SK-N-SH (cell line): ENCODE data around the gene OR2V1. TPM values are rescaled to one million over a fixed set of nuclear protein-coding genes. Genes with fewer than 3 reads are reported as not detected.

Experiments used
- CTCF ChIA-PET: fragments of 300-600, 350-600 bp; formaldehyde crosslinking; extraction: SDS; loops from one replicate; lab custom pipeline; 2021; lab: Yijun Ruan, JAX
- POLR2A ChIA-PET: fragments of 350-600 bp; sonication (Branson Sonifier 250); formaldehyde crosslinking; extraction: SDS; loops from one replicate; lab custom pipeline; 2020; ENCODE audit warnings: antibody characterized with exemption, inconsistent platforms; lab: Yijun Ruan, JAX
- DNase-seq: peaks from one replicate; pipeline ENCODE4 v3.0.0; 2012
- H2AFZ ChIP-seq: fragments of 200-600 bp; sonication (generic); 2 replicates; pipeline ENCODE4 v1.8.1; 2016; ENCODE audit warnings: antibody characterized with exemption, mild to moderate bottlenecking, low read depth
- H3F3A ChIP-seq: fragments of 200-600 bp; sonication (generic); replicated peaks from 2 replicates; pipeline ENCODE3; 2016; ENCODE audit warnings: antibody characterized with exemption, mild to moderate bottlenecking; ENCODE audit not compliant: insufficient read depth
- H3K27ac ChIP-seq, 2 experiments: fragments of 200-500 bp in 1 of 2; fragments of 200-600 bp in 1 of 2; sonication (Bioruptor generic) in 1 of 2; sonication (generic), shearing (Covaris generic) in 1 of 2; 2 replicates each; pipeline versions ENCODE4 v1.5.1 to v1.6.1; 2014 to 2016; ENCODE audit warnings: low read depth in 2 of 2, inconsistent platforms in 1 of 2, low read length in 1 of 2, mild to moderate bottlenecking in 1 of 2, mixed read lengths in 1 of 2
- H3K27me3 ChIP-seq: fragments of 200-600 bp; sonication (generic), shearing (Covaris generic); 2 replicates; pipeline ENCODE4 v1.6.1; 2016; ENCODE audit warnings: mixed run types; ENCODE audit not compliant: insufficient read depth
- H3K36me3 ChIP-seq, 2 experiments: fragments of 200-500 bp in 1 of 2; fragments of 200-600 bp in 1 of 2; sonication (Bioruptor generic) in 1 of 2; sonication (generic) in 1 of 2; replicated peaks in 1 of 2; 2 replicates each; pipeline versions ENCODE3 to v1.5.1; 2014 to 2016; ENCODE audit warnings: low read length in 1 of 2, mild to moderate bottlenecking in 1 of 2; ENCODE audit not compliant: insufficient read depth in 2 of 2, control insufficient read depth in 1 of 2
- H3K4me1 ChIP-seq, 2 experiments: fragments of 200-500 bp in 1 of 2; fragments of 200-600 bp in 1 of 2; sonication (Bioruptor generic) in 1 of 2; sonication (generic), shearing (Covaris generic) in 1 of 2; 2 replicates each; pipeline versions ENCODE4 v1.5.1 to v1.6.1; 2014 to 2016; ENCODE audit warnings: low read depth in 1 of 2, low read length in 1 of 2, mixed run types in 1 of 2; ENCODE audit not compliant: insufficient read depth in 2 of 2, control insufficient read depth in 1 of 2
- H3K4me2 ChIP-seq: fragments of 200-600 bp; sonication (generic), shearing (Covaris generic); 2 replicates; pipeline ENCODE4 v1.6.1; 2017; ENCODE audit warnings: mixed run types
- H3K4me3 ChIP-seq, 2 experiments: fragments of 200-500 bp in 1 of 2; fragments of 200-600 bp in 1 of 2; sonication (Bioruptor generic) in 1 of 2; sonication (generic), shearing (Covaris generic) in 1 of 2; 2 replicates each; pipeline versions ENCODE4 v1.5.1 to v1.8.1; 2014 to 2016; ENCODE audit warnings: low read depth in 2 of 2, inconsistent platforms in 1 of 2, low read length in 1 of 2, mild to moderate bottlenecking in 1 of 2, mixed read lengths in 1 of 2, moderate library complexity in 1 of 2
- H3K79me2 ChIP-seq: fragments of 200-600 bp; sonication (generic); 2 replicates; pipeline ENCODE4 v1.8.1; 2017; ENCODE audit warnings: mild to moderate bottlenecking; ENCODE audit not compliant: insufficient read depth
- H3K9ac ChIP-seq: fragments of 200-600 bp; sonication (generic); 2 replicates; pipeline ENCODE4 v1.6.1; 2017; ENCODE audit warnings: mixed run types
- H3K9me2 ChIP-seq: fragments of 200-600 bp; sonication (generic); 2 replicates; pipeline ENCODE4 v1.6.1; 2017; ENCODE audit warnings: mixed run types
- H3K9me3 ChIP-seq: fragments of 200-600 bp; sonication (generic); 2 replicates; pipeline ENCODE4 v1.6.1; 2017; ENCODE audit warnings: mixed run types, mild to moderate bottlenecking, moderate library complexity
- H4K20me1 ChIP-seq: fragments of 200-600 bp; sonication (generic); 2 replicates; pipeline ENCODE4 v1.6.1; 2017; ENCODE audit warnings: mild to moderate bottlenecking, mixed run types; ENCODE audit not compliant: insufficient read depth
- CHD2 ChIP-seq: fragments of 150-350 bp; IDR thresholded peaks from 2 replicates; pipeline ENCODE4 v1.6.1; 2018; ENCODE audit warnings: low read length; ENCODE audit not compliant: partially characterized antibody
- ELF1 ChIP-seq: IDR thresholded peaks from 2 replicates; pipeline ENCODE4 v1.4.0; 2012
- EZH2phosphoT487 ChIP-seq: fragments of 200-600 bp; sonication (generic); IDR thresholded peaks from 2 replicates; pipeline ENCODE4 v1.6.1; 2017; ENCODE audit warnings: low read depth, mixed run types, mild to moderate bottlenecking, antibody characterized with exemption, moderate library complexity, borderline replicate concordance
- GABPA ChIP-seq: IDR thresholded peaks from 2 replicates; pipeline ENCODE4 v1.4.0; 2012; ENCODE audit warnings: low read depth, mild to moderate bottlenecking
- GATA2 ChIP-seq: sonication (generic); formaldehyde crosslinking; IDR thresholded peaks from 2 replicates; pipeline ENCODE4 v1.5.0; 2020; ENCODE audit warnings: mild to moderate bottlenecking, missing genetic modification reagents
- NFIC ChIP-seq: IDR thresholded peaks from 2 replicates; pipeline ENCODE4 v1.4.0; 2012; ENCODE audit warnings: borderline replicate concordance
- RAD21 ChIP-seq: IDR thresholded peaks from 2 replicates; pipeline ENCODE4 v1.6.1; 2012; ENCODE audit warnings: mild to moderate bottlenecking, low read length
- RFX5 ChIP-seq: IDR thresholded peaks from 2 replicates; pipeline ENCODE4 v1.6.1; 2012; ENCODE audit warnings: mild to moderate bottlenecking, improper control_type of control experiment, low read length
- SIN3A ChIP-seq: IDR thresholded peaks from 2 replicates; pipeline ENCODE4 v1.6.1; 2012; ENCODE audit warnings: low read depth, mild to moderate bottlenecking, low read length, moderate library complexity, borderline replicate concordance
- TCF12 ChIP-seq: IDR thresholded peaks from 2 replicates; pipeline ENCODE4 v1.4.0; 2012
- TEAD4 ChIP-seq: IDR thresholded peaks from 2 replicates; pipeline ENCODE4 v1.4.0; 2012; ENCODE audit warnings: mild to moderate bottlenecking, borderline replicate concordance; ENCODE audit not compliant: insufficient read depth
- USF2 ChIP-seq: fragments of 150-350 bp; IDR thresholded peaks from 2 replicates; pipeline ENCODE4 v1.6.1; 2017; ENCODE audit warnings: antibody characterized with exemption, low read length, low read depth, borderline replicate concordance
- YY1 ChIP-seq: IDR thresholded peaks from 2 replicates; pipeline ENCODE4 v1.4.0; 2012; ENCODE audit warnings: low read depth, mild to moderate bottlenecking
- WGBS: methylation state at CpG from one replicate; pipeline ENCODE4 v1.1.6; 2017; ENCODE audit warnings: low lambda C conversion rate; 5-methylcytosine and 5-hydroxymethylcytosine counted together
- polyA plus RNA-seq, 3 experiments: library from polyadenylated mRNA; depleted of rRNA; stranded (reverse); fragments of >200 nt; gene quantifications; 2 replicates each; pipeline ENCODE4 v1.2.3, GENCODE V29; 2012
- TF ChIP-seq, protein P1 (sequence below): IDR thresholded peaks from 2 replicates; pipeline ENCODE4 v1.4.0; 2012; ENCODE audit warnings: low read depth, borderline replicate concordance

Gene OR2V1
- polyA plus RNA-seq, 1 of the 3 experiments (the other 2 are of a cell fraction) = not detected

DNA sequence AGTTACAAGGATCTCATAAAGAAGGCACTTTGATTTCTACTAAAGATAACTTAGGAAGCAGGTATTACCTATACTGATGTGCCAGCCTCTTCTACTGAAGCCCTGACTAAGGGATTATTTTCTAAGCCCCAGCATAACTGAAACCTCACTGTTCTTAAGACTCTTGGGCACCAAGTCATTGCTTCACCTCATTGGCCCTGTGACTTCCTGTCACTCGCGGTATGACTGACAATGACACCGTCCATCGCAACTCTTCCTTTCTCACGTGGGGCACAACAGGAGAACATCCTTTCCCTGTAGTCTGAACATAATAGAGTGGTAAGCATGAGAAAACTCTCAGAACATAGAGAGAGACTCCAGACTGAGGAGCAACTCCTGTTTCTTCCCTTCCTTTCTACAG, 22.8 kb upstream of the OR2V1 start (continued):
- TF ChIP-seq EZH2phosphoT487 = no peak
- TF ChIP-seq YY1 = no peak
- TF ChIP-seq GABPA = no peak
- no peak for TF ChIP-seq USF2

GRCh38 chr5:181152406-181152805, 21.4 kb upstream of the OR2V1 start:
- H3K27me3 ChIP-seq = peaks cover 66% of the 10 kb centered on the region
- no peak overlapping the region for H2AFZ ChIP-seq
- H3K79me2 ChIP-seq = no peaks in the 10 kb centered on the region
- ChIA-PET POLR2A (no interaction called here), CTCF (interaction anchor here (0.7 to 2.0 kb wide), 5 partner anchors 10 to 372 kb away, joined by 3 to 9 read pairs (median 4); no protein-coding TSS in a partner anchor)
- no peak overlapping the region for H3K27ac ChIP-seq
- 41% methylated on average over 9 of the region's 9 CpGs for WGBS
- H3K9me3 ChIP-seq = no peaks in the 10 kb centered on the region
- H3K4me1 ChIP-seq = no peaks in the 10 kb centered on the region; a peak in 1 of 4 replicates
- TF ChIP-seq SIN3A (no peak), GATA2 (CRISPR knock-in tag) (no peak), ELF1 (no peak), TCF12 (no peak), RFX5 (no peak), TEAD4 (no peak), YY1 (no peak), GABPA (no peak), NFIC (no peak)
- TF ChIP-seq, protein P1, sequence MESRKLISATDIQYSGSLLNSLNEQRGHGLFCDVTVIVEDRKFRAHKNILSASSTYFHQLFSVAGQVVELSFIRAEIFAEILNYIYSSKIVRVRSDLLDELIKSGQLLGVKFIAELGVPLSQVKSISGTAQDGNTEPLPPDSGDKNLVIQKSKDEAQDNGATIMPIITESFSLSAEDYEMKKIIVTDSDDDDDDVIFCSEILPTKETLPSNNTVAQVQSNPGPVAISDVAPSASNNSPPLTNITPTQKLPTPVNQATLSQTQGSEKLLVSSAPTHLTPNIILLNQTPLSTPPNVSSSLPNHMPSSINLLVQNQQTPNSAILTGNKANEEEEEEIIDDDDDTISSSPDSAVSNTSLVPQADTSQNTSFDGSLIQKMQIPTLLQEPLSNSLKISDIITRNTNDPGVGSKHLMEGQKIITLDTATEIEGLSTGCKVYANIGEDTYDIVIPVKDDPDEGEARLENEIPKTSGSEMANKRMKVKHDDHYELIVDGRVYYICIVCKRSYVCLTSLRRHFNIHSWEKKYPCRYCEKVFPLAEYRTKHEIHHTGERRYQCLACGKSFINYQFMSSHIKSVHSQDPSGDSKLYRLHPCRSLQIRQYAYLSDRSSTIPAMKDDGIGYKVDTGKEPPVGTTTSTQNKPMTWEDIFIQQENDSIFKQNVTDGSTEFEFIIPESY = no peak
- no peaks in the 10 kb centered on the region for H3K36me3 ChIP-seq
- H4K20me1 ChIP-seq = no peaks in the 10 kb centered on the region
- no peak for DNase-seq
- no peak overlapping the region for H3K9ac ChIP-seq
- peak overlapping the region; percentile 17; the same call in 1 of the 2 replicates for H3K4me2 ChIP-seq
- no peaks in the 10 kb centered on the region for H3K9me2 ChIP-seq
- H3F3A ChIP-seq = peaks cover 3% of the 10 kb centered on the region
- no peak overlapping the region for H3K4me3 ChIP-seq

GRCh38 chr5:181151146-181151545, 20.2 kb upstream of the OR2V1 start:
- WGBS = 6% methylated on average over 6 of the region's 9 CpGs
- Histone ChIP-seq H3K27me3 (peaks cover 54% of the 10 kb centered on the region), H3F3A (no peaks in the 10 kb centered on the region), H3K9me2 (no peaks in the 10 kb centered on the region), H3K36me3 (no peaks in the 10 kb centered on the region), H2AFZ (no peak overlapping the region), H3K9ac (no peak overlapping the region), H4K20me1 (no peaks in the 10 kb centered on the region), H3K4me2 (no peak overlapping the region), H3K9me3 (no peaks in the 10 kb centered on the region), H3K4me3 (no peak overlapping the region), H3K4me1 (no peaks in the 10 kb centered on the region; a peak in 1 of 4 replicates), H3K27ac (no peak overlapping the region), H3K79me2 (no peaks in the 10 kb centered on the region)
- CTCF ChIA-PET = interaction anchor here (0.6 to 2.0 kb wide), 5 partner anchors 33 to 371 kb away, joined by 3 to 9 read pairs (median 3); no protein-coding TSS in a partner anchor
- TF ChIP-seq RAD21 = peak; percentile 28
- no peak for TF ChIP-seq CHD2
- POLR2A ChIA-PET = no interaction called here
- peak; percentile 41 for DNase-seq
